Measurements from ENCODE around the gene TIMP4. TPM values are rescaled to one million over a fixed set of nuclear protein-coding genes. Genes with fewer than 3 reads are reported as not detected.
A peak's percentile ranks its signal among the peaks of the same experiment; 100 is the strongest.

The TIMP4 gene
- polyA plus RNA-seq, 1 of the 3 experiments (the other 2 are of a cell fraction): not detected

GRCh38 chr3:12194669-12195161 is 36.0 kb upstream of the TIMP4 start (continued):
- TF ChIP-seq RFX5 (IDR thresholded peaks at IDR 0.05; ENCODE audit: low read length) (no peak), REST (IDR thresholded peaks at IDR 0.05; ENCODE audit: low read depth, low read length) (no peak), PBX3 (IDR thresholded peaks at IDR 0.05) (no peak)

- no peaks in the 10 kb centered on the region for H3K36me3 ChIP-seq (replicated peaks in 1 of 2; ENCODE audit: control insufficient read depth in 1 of 2, insufficient read depth in 2 of 2, low read length in 1 of 2)
- ChIA-PET POLR2A (no interaction called here), CTCF (no interaction called here)
- peaks cover 0 to 24% of the 10 kb centered on the region in 2 experiments for H3K4me1 ChIP-seq (ENCODE audit: control insufficient read depth in 1 of 2, insufficient read depth in 2 of 2, low read depth in 1 of 2, low read length in 1 of 2)
- H3K4me2 ChIP-seq: peak overlapping the region; percentile 41; the same call in 1 of the 2 replicates
- H3K9ac ChIP-seq: peak overlapping the region; percentile 31; the same call in 1 of the 2 replicates
- WGBS (ENCODE audit: low lambda C conversion rate): 21% methylated on average over 3 of the region's 3 CpGs
- no peaks in the 10 kb centered on the region for H4K20me1 ChIP-seq (ENCODE audit: insufficient read depth)
- no peaks in the 10 kb centered on the region for H3K79me2 ChIP-seq (ENCODE audit: insufficient read depth)
- peaks cover 17% of the 10 kb centered on the region for H3F3A ChIP-seq (replicated peaks; ENCODE audit: insufficient read depth)
- H3K9me3 ChIP-seq: no peaks in the 10 kb centered on the region
- H2AFZ ChIP-seq (ENCODE audit: low read depth): no peak overlapping the region
- no peak overlapping the region for H3K4me3 ChIP-seq (ENCODE audit: low read depth in 2 of 2, low read length in 1 of 2)
- H3K27ac ChIP-seq (ENCODE audit: low read depth in 2 of 2, low read length in 1 of 2): peak overlapping the region; percentile 2 to 91; a peak in 3 of 4 replicates
- no peak for DNase-seq
- H3K27me3 ChIP-seq (ENCODE audit: insufficient read depth): no peaks in the 10 kb centered on the region
- H3K9me2 ChIP-seq: no peaks in the 10 kb centered on the region
- TF ChIP-seq FOSL2 (IDR thresholded peaks at IDR 0.05; ENCODE audit: borderline replicate concordance, low read depth): peak; percentile 61; the same call in 1 of the 2 replicates
- TF ChIP-seq EP300 (IDR thresholded peaks at IDR 0.05; ENCODE audit: borderline replicate concordance in 1 of 2, low read depth in 1 of 2, low read length in 1 of 2): peak in 1 of 2 experiments; percentile 34; a peak in 1 of 4 replicates
- no peak for TF ChIP-seq POLR2AphosphoS5 (IDR thresholded peaks at IDR 0.05; ENCODE audit: low read depth, low read length)
- peak; percentile 62 for TF ChIP-seq NFIC (IDR thresholded peaks at IDR 0.05; ENCODE audit: borderline replicate concordance)
- peak; percentile 35 for TF ChIP-seq TCF12 (IDR thresholded peaks at IDR 0.05)
- TF ChIP-seq JUND (IDR thresholded peaks at IDR 0.05): peak; percentile 52
- TF ChIP-seq USF1 (IDR thresholded peaks at IDR 0.05; ENCODE audit: borderline replicate concordance, low read depth): no peak
- TF ChIP-seq RXRA (IDR thresholded peaks at IDR 0.05; ENCODE audit: borderline replicate concordance, low read depth): no peak; the same call in 1 of the 2 replicates
- no peak for TF ChIP-seq FOXJ3 (CRISPR knock-in tag; IDR thresholded peaks at IDR 0.05)
- no peak; the same call in 1 of the 2 replicates for TF ChIP-seq PBX3 (IDR thresholded peaks at IDR 0.05)
- TF ChIP-seq ELF1 (IDR thresholded peaks at IDR 0.05): no peak
- no peak for TF ChIP-seq ZBTB33 (IDR thresholded peaks at IDR 0.05; ENCODE audit: borderline replicate concordance, low read depth)
- 0 out of 2 replicates have a peak, but pooled peaks have one; percentile 28 for TF ChIP-seq YY1 (IDR thresholded peaks at IDR 0.05; ENCODE audit: low read depth)
- TF ChIP-seq RFX5 (IDR thresholded peaks at IDR 0.05; ENCODE audit: low read length): no peak
- no peak for TF ChIP-seq FOXM1 (IDR thresholded peaks at IDR 0.05; ENCODE audit: low read depth)
- TF ChIP-seq SMC3 (IDR thresholded peaks at IDR 0.05; ENCODE audit: low read depth, low read length): no peak
- TF ChIP-seq REST (IDR thresholded peaks at IDR 0.05; ENCODE audit: low read depth, low read length): no peak
- TF ChIP-seq TEAD4 (IDR thresholded peaks at IDR 0.05; ENCODE audit: borderline replicate concordance, insufficient read depth): no peak
Observed at GRCh38 chr3:12194209-12194608, 35.5 kb upstream of the TIMP4 start.

All from SK-N-SH (cell line).